Measurements from ENCODE around the gene USP13. TPM values are rescaled to one million over a fixed set of nuclear protein-coding genes. Genes with fewer than 3 reads are reported as not detected.

USP13 gene, protein sequence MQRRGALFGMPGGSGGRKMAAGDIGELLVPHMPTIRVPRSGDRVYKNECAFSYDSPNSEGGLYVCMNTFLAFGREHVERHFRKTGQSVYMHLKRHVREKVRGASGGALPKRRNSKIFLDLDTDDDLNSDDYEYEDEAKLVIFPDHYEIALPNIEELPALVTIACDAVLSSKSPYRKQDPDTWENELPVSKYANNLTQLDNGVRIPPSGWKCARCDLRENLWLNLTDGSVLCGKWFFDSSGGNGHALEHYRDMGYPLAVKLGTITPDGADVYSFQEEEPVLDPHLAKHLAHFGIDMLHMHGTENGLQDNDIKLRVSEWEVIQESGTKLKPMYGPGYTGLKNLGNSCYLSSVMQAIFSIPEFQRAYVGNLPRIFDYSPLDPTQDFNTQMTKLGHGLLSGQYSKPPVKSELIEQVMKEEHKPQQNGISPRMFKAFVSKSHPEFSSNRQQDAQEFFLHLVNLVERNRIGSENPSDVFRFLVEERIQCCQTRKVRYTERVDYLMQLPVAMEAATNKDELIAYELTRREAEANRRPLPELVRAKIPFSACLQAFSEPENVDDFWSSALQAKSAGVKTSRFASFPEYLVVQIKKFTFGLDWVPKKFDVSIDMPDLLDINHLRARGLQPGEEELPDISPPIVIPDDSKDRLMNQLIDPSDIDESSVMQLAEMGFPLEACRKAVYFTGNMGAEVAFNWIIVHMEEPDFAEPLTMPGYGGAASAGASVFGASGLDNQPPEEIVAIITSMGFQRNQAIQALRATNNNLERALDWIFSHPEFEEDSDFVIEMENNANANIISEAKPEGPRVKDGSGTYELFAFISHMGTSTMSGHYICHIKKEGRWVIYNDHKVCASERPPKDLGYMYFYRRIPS
- total RNA-seq (2014; rRNA removed; shearing (Covaris generic)) (13.2 and 22.7 TPM in 2 replicates), polyA plus RNA-seq (2016; fragmentation: Nextera tagmentation; extraction: Ambion mirVana) (8.9 and 9.6 TPM in 2 replicates)
- long read RNA-seq, full-length matches to known transcripts: 7 of 13 reads
- long read RNA-seq, partial matches to known transcripts: 2 of 13 reads
- long read RNA-seq, other reads (novel, unspliced or antisense): 4 of 13 reads

- peaks cover 13% of the 10 kb centered on the region for H3K27me3 ChIP-seq (ENCODE audit: insufficient read depth)
- H3K4me2 ChIP-seq: peak within 1 kb of the TSS; percentile 98
- TF ChIP-seq EZH2 (IDR thresholded peaks at IDR 0.05; ENCODE audit: low read depth, unreplicated experiment) (no peak), CTCF (conservative IDR thresholded peaks at IDR 0.05; ENCODE audit: low read depth in 2 of 2) (peak in 1 of 2 experiments; percentile 21; a peak in 1 of 4 replicates), POLR2AphosphoS5 (IDR thresholded peaks at IDR 0.05; ENCODE audit: low read depth) (peak; percentile 24; the same call in 1 of the 2 replicates), CREB1 (CRISPR knock-in tag; IDR thresholded peaks at IDR 0.05; ENCODE audit: low read depth) (0 out of 2 replicates have a peak, but pooled peaks have one; percentile 21)
- H3K4me3 Mint-ChIP-seq: peak within 1 kb of the TSS; percentile 94
- H3K36me3 Mint-ChIP-seq (ENCODE audit: low read depth): peaks cover 4% of the 10 kb centered on the region
- H3K27ac ChIP-seq (ENCODE audit: low read depth): peak within 1 kb of the TSS; percentile 87; the same call in 1 of the 2 replicates
- peak within 1 kb of the TSS; percentile 95 for H3K4me3 ChIP-seq
- H3K4me1 ChIP-seq (ENCODE audit: insufficient read depth): peaks cover 15% of the 10 kb centered on the region
- H3K9me3 Mint-ChIP-seq: peaks cover 5% of the 10 kb centered on the region; the same call in 1 of the 3 replicates
- ATAC-seq (peak; percentile 70), DNase-seq (ENCODE audit: low spot score) (peak; percentile 86)
- H3F3A ChIP-seq (replicated peaks; ENCODE audit: low read depth): no peaks in the 10 kb centered on the region; the same call in 1 of the 2 replicates
- H2AFZ ChIP-seq: peak within 1 kb of the TSS; percentile 85
- H3K9me2 ChIP-seq (ENCODE audit: insufficient read depth): no peaks in the 10 kb centered on the region
- H3K27me3 Mint-ChIP-seq (ENCODE audit: insufficient read depth, low read depth, poor library complexity): peaks cover 16% of the 10 kb centered on the region
- H3K36me3 ChIP-seq (ENCODE audit: insufficient read depth): no peaks in the 10 kb centered on the region
- peaks cover 40% of the 10 kb centered on the region for H3K79me2 ChIP-seq (replicated peaks; ENCODE audit: insufficient read depth)
- peaks cover 13% of the 10 kb centered on the region for H4K20me1 ChIP-seq (replicated peaks; ENCODE audit: insufficient read depth)
- H3K27ac Mint-ChIP-seq: peak within 1 kb of the TSS; percentile 89
- peaks cover 22% of the 10 kb centered on the region for H3K4me1 Mint-ChIP-seq
These were observed at the start of gene USP13 for GRCh38 chr3:179652447-179653095. USP13 (plus strand) TSS chr3:179653040; CDS start chr3:179653226, 186 bp downstream.

- Histone ChIP-seq H3K4me2 (peak overlapping the region; percentile 72), H4K20me1 (replicated peaks; ENCODE audit: insufficient read depth) (peaks cover 5% of the 10 kb centered on the region), H3K27ac (ENCODE audit: low read depth) (no peak overlapping the region), H2AFZ (no peak overlapping the region), H3K36me3 (ENCODE audit: insufficient read depth) (peaks cover 26% of the 10 kb centered on the region; the same call in 1 of the 2 replicates), H3F3A (replicated peaks; ENCODE audit: low read depth) (no peaks in the 10 kb centered on the region), H3K79me2 (replicated peaks; ENCODE audit: insufficient read depth) (peaks cover 54% of the 10 kb centered on the region), H3K27me3 (ENCODE audit: insufficient read depth) (no peaks in the 10 kb centered on the region), H3K4me3 (peak overlapping the region; percentile 70), H3K4me1 (ENCODE audit: insufficient read depth) (peaks cover 5% of the 10 kb centered on the region; the same call in 1 of the 2 replicates), H3K9me2 (ENCODE audit: insufficient read depth) (no peaks in the 10 kb centered on the region)
- H3K36me3 Mint-ChIP-seq (ENCODE audit: low read depth): peaks cover 36% of the 10 kb centered on the region
- ATAC-seq (no peak), DNase-seq (ENCODE audit: low spot score) (no peak)
- peak overlapping the region; percentile 99 for H3K4me3 Mint-ChIP-seq
- H3K27ac Mint-ChIP-seq: no peak overlapping the region
- no peaks in the 10 kb centered on the region; the same call in 1 of the 3 replicates for H3K9me3 Mint-ChIP-seq
- H3K27me3 Mint-ChIP-seq (ENCODE audit: insufficient read depth, low read depth, poor library complexity): peaks cover 6% of the 10 kb centered on the region
- peaks cover 2% of the 10 kb centered on the region for H3K4me1 Mint-ChIP-seq
- no peak for TF ChIP-seq EZH2phosphoT487 (IDR thresholded peaks at IDR 0.05; ENCODE audit: unreplicated experiment)
- TF ChIP-seq JUNB (IDR thresholded peaks at IDR 0.05; ENCODE audit: unreplicated experiment): no peak
- TF ChIP-seq POLR2AphosphoS5 (IDR thresholded peaks at IDR 0.05; ENCODE audit: low read depth): no peak
- TF ChIP-seq ZNF114 (CRISPR knock-in tag; IDR thresholded peaks at IDR 0.05): no peak
- TF ChIP-seq ZNF331 (CRISPR knock-in tag; IDR thresholded peaks at IDR 0.05; ENCODE audit: low read depth): no peak
- TF ChIP-seq, protein P1, sequence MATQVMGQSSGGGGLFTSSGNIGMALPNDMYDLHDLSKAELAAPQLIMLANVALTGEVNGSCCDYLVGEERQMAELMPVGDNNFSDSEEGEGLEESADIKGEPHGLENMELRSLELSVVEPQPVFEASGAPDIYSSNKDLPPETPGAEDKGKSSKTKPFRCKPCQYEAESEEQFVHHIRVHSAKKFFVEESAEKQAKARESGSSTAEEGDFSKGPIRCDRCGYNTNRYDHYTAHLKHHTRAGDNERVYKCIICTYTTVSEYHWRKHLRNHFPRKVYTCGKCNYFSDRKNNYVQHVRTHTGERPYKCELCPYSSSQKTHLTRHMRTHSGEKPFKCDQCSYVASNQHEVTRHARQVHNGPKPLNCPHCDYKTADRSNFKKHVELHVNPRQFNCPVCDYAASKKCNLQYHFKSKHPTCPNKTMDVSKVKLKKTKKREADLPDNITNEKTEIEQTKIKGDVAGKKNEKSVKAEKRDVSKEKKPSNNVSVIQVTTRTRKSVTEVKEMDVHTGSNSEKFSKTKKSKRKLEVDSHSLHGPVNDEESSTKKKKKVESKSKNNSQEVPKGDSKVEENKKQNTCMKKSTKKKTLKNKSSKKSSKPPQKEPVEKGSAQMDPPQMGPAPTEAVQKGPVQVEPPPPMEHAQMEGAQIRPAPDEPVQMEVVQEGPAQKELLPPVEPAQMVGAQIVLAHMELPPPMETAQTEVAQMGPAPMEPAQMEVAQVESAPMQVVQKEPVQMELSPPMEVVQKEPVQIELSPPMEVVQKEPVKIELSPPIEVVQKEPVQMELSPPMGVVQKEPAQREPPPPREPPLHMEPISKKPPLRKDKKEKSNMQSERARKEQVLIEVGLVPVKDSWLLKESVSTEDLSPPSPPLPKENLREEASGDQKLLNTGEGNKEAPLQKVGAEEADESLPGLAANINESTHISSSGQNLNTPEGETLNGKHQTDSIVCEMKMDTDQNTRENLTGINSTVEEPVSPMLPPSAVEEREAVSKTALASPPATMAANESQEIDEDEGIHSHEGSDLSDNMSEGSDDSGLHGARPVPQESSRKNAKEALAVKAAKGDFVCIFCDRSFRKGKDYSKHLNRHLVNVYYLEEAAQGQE (IDR thresholded peaks at IDR 0.05; ENCODE audit: unreplicated experiment): no peak
- TF ChIP-seq, protein P2, sequence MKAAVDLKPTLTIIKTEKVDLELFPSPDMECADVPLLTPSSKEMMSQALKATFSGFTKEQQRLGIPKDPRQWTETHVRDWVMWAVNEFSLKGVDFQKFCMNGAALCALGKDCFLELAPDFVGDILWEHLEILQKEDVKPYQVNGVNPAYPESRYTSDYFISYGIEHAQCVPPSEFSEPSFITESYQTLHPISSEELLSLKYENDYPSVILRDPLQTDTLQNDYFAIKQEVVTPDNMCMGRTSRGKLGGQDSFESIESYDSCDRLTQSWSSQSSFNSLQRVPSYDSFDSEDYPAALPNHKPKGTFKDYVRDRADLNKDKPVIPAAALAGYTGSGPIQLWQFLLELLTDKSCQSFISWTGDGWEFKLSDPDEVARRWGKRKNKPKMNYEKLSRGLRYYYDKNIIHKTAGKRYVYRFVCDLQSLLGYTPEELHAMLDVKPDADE (IDR thresholded peaks at IDR 0.05): no peak
- TF ChIP-seq STAT1 (IDR thresholded peaks at IDR 0.05; ENCODE audit: unreplicated experiment): no peak
- TF ChIP-seq EZH2 (IDR thresholded peaks at IDR 0.05; ENCODE audit: low read depth, unreplicated experiment): no peak
- TF ChIP-seq CREB1 (CRISPR knock-in tag; IDR thresholded peaks at IDR 0.05; ENCODE audit: low read depth): no peak
These were observed 49.5 kb upstream of the USP13 start for GRCh38 chr3:179603321-179603720.
